K562 (cell line): ENCODE data around the gene BST1. TPM values are rescaled to one million over a fixed set of nuclear protein-coding genes. Genes with fewer than 3 reads are reported as not detected.

ENCODE experiments used
- CBX5 ChIP-seq: IDR thresholded peaks from 2 replicates; pipeline ENCODE4 v1.6.1; 2014; ENCODE audit warnings: low read depth, borderline replicate concordance
- CCAR2 ChIP-seq: fragments of 200-400 bp; formaldehyde crosslinking; IDR thresholded peaks from 2 replicates; pipeline ENCODE4 v1.6.1; 2017; ENCODE audit warnings: mild to moderate bottlenecking, low read depth, low read length
- CHD4 ChIP-seq: fragments of 200-600 bp; sonication (generic); IDR thresholded peaks from 3 replicates; pipeline ENCODE4 v1.6.1; 2012; ENCODE audit warnings: low read depth, mild to moderate bottlenecking, mixed read lengths, low read length, inconsistent platforms; ENCODE audit not compliant: insufficient read depth, insufficient replicate concordance, poor library complexity, severe bottlenecking
- ETV6 ChIP-seq, 3 experiments: fragments of 150-350 bp in 1 of 3; sonication (generic) in 1 of 3; formaldehyde crosslinking in 1 of 3; IDR thresholded peaks; 2 replicates each; pipeline versions ENCODE4 v1.6.1 to v1.8.0; 2014 to 2022; ENCODE audit warnings: borderline replicate concordance in 2 of 3, low read depth in 2 of 3, antibody characterized with exemption in 1 of 3, low read length in 1 of 3, mild to moderate bottlenecking in 1 of 3, missing genetic modification reagents in 1 of 3
- KAT7 ChIP-seq: sonication (generic); formaldehyde crosslinking; IDR thresholded peaks from 2 replicates; pipeline ENCODE4 v1.8.0; 2022; ENCODE audit warnings: missing genetic modification reagents, mild to moderate bottlenecking, borderline replicate concordance
- MAX ChIP-seq: sonication (generic); formaldehyde crosslinking; IDR thresholded peaks from 2 replicates; pipeline ENCODE4 v1.9.0; 2022; ENCODE audit warnings: mild to moderate bottlenecking, missing genetic modification reagents
- MYBL2 ChIP-seq, 2 experiments: fragments of 450-650 bp in 1 of 2; sonication (generic) in 1 of 2; formaldehyde crosslinking in 1 of 2; IDR thresholded peaks; 2 replicates each; pipeline versions ENCODE4 v1.6.1 to v1.8.1; 2017 to 2022; ENCODE audit warnings: borderline replicate concordance in 1 of 2, inconsistent platforms in 1 of 2, low read depth in 1 of 2, mild to moderate bottlenecking in 1 of 2, missing genetic modification reagents in 1 of 2, moderate library complexity in 1 of 2
- NFATC3 ChIP-seq: fragments of 450-650 bp; IDR thresholded peaks from 2 replicates; pipeline ENCODE4 v1.6.1; 2017; ENCODE audit warnings: mild to moderate bottlenecking
- POLR3G ChIP-seq: IDR thresholded peaks from 2 replicates; pipeline ENCODE4 v1.6.1; 2011; ENCODE audit not compliant: insufficient read length, insufficient replicate concordance; ENCODE audit errors: extremely low read depth
- TGIF2 ChIP-seq: sonication (generic); formaldehyde crosslinking; IDR thresholded peaks from 2 replicates; pipeline ENCODE4 v1.8.1; 2022; ENCODE audit warnings: mild to moderate bottlenecking, missing genetic modification reagents, moderate library complexity
- ZMIZ1 ChIP-seq, 2 experiments: fragments of 150-350 bp in 1 of 2; IDR thresholded peaks; 2 replicates each; pipeline ENCODE4 v1.6.1; 2012 to 2016; ENCODE audit warnings: low read depth in 2 of 2, low read length in 2 of 2, mild to moderate bottlenecking in 1 of 2, moderate library complexity in 1 of 2
- ZNF253 ChIP-seq: fragments of 250-450 bp; sonication (Bioruptor Pico); conservative IDR thresholded peaks from 2 replicates; pipeline ENCODE4 v1.6.1; 2021; ENCODE audit warnings: mild to moderate bottlenecking
- ZNF282 ChIP-seq: sonication (generic); formaldehyde crosslinking; IDR thresholded peaks from 2 replicates; pipeline ENCODE4 v1.8.1; 2023; ENCODE audit warnings: missing genetic modification reagents
- ZNF644 ChIP-seq: fragments of 200-800 bp; sonication (Bioruptor generic); IDR thresholded peaks from 2 replicates; pipeline ENCODE4 v1.6.1; 2016; ENCODE audit warnings: low read depth, missing genetic modification characterization, missing compliant biosample characterization
- polyA plus RNA-seq, 8 experiments: library from polyadenylated mRNA; depleted of rRNA in 4 of 8; stranded (reverse) in 5 of 8; unstranded in 3 of 8; fragments of >200 nt; fragmentation: Nextera tagmentation in 2 of 8; fragmentation: Illumina TruSeq in 1 of 8; extraction: Ambion mirVana in 2 of 8; extraction: Trizol in 1 of 8; gene quantifications; 2 replicates each; pipeline versions ENCODE4 v1.2.1 to v1.2.3, GENCODE V29; 2011 to 2014; ENCODE audit warnings: inconsistent platforms in 1 of 8, missing spikeins in 1 of 8
- total RNA-seq, 7 experiments: library from RNA; depleted of rRNA in 6 of 7; stranded (reverse); fragments of >200 nt in 6 of 7; fragmentation: Illumina TruSeq in 2 of 7; extraction: Trizol in 2 of 7; gene quantifications; 2 replicates each; pipeline versions ENCODE4 v1.2.1 to v1.2.3, GENCODE V29; 2011 to 2021; ENCODE audit warnings: low replicate concordance in 1 of 7
- TF ChIP-seq, protein P1 (sequence below), 2 experiments: fragments of 450-650 bp in 1 of 2; sonication (generic) in 1 of 2; formaldehyde crosslinking in 1 of 2; IDR thresholded peaks in 1 of 2; conservative IDR thresholded peaks in 1 of 2; 2 replicates each; pipeline versions ENCODE4 v1.6.1 to v1.8.1; 2016 to 2023; ENCODE audit warnings: mild to moderate bottlenecking in 2 of 2, moderate library complexity in 2 of 2, inconsistent platforms in 1 of 2, missing genetic modification reagents in 1 of 2
- TF ChIP-seq, protein P2 (sequence below): sonication (generic); formaldehyde crosslinking; IDR thresholded peaks from 2 replicates; pipeline ENCODE4 v1.8.0; 2022; ENCODE audit warnings: missing genetic modification reagents, mild to moderate bottlenecking, moderate library complexity, borderline replicate concordance

Gene BST1
- total and polyA plus RNA-seq, 9 of the 15 experiments (the other 6 are each of a cell fraction or from before 2014, with no cell fraction given), result 0.04 to 0.38 (median 0.07) TPM; not detected in 6

DNA sequence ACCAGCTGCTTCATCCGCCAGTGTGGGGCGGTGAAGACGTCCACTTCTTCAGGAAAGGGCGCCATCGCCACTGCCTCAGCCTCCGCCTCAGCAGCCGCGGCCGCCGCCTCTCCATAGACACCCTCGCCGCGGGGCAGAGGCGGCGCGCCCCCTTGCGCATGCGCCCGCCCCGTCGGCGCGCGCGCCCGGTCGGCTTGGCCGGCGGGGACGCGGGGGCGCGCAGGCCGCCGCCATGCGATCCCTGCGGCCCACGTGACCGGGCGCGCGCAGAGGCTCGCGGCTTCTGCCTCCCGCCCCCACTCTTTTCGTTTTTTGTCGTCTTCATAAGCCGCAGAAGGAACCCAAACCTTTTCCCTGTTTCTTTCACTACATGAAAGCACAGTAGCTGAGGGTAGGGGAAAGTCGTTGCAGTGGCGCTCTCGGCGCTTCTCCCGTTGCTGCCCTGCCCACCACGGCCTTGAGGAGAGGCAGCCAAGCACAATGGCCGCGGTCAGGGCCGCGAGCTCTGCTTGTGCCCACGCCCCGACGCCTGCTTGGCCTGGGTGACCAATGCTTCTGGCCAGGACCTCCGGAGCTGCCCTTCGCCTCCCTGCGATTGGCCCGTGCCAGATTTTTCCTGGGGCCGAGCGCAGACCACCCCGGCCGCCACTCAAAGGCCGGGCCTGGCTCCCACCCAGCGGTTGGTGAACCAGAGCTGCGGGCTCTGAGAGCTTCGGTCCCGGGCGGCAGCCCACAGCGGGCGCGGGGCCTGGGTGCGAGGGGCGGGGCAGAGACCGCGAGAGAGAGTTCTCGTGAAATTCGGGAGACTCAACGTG is 47.4 kb upstream of the BST1 start, which contains the start of gene FBXL5 (continued):
- TF ChIP-seq MYBL2 (IDR thresholded peaks at IDR 0.05; ENCODE audit: low read depth), result no peak
- TF ChIP-seq MYBL2 (CRISPR knock-in tag; IDR thresholded peaks at IDR 0.05; ENCODE audit: borderline replicate concordance), result no peak
- TF ChIP-seq ZNF644, result peak; percentile 84; the same call in 1 of the 2 replicates
- TF ChIP-seq CCAR2, result no peak
- TF ChIP-seq ETV6 (IDR thresholded peaks at IDR 0.05; ENCODE audit: borderline replicate concordance in 1 of 2, low read depth in 2 of 2, low read length in 1 of 2), result no peak
- TF ChIP-seq ETV6 (CRISPR knock-in tag; IDR thresholded peaks at IDR 0.05; ENCODE audit: borderline replicate concordance), result no peak
- no peak for TF ChIP-seq NFATC3
- TF ChIP-seq MAX (CRISPR knock-in tag), result peak; percentile 82; the same call in 1 of the 2 replicates
- no peak for TF ChIP-seq ZNF282 (CRISPR knock-in tag)
- no peak for TF ChIP-seq ZNF253 (CRISPR knock-in tag)
- no peak for TF ChIP-seq TGIF2 (CRISPR knock-in tag)
- TF ChIP-seq, protein P1, sequence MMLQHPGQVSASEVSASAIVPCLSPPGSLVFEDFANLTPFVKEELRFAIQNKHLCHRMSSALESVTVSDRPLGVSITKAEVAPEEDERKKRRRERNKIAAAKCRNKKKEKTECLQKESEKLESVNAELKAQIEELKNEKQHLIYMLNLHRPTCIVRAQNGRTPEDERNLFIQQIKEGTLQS (IDR thresholded peaks at IDR 0.05), result no peak
- TF ChIP-seq, protein P1 (CRISPR knock-in tag; conservative IDR thresholded peaks at IDR 0.05), result no peak
- TF ChIP-seq POLR3G, result no peak
- no peak for TF ChIP-seq ZMIZ1 (IDR thresholded peaks at IDR 0.05; ENCODE audit: low read depth in 2 of 2, low read length in 2 of 2)
- no peak for TF ChIP-seq CBX5
- no peak for TF ChIP-seq CHD4
- TF ChIP-seq, protein P2, sequence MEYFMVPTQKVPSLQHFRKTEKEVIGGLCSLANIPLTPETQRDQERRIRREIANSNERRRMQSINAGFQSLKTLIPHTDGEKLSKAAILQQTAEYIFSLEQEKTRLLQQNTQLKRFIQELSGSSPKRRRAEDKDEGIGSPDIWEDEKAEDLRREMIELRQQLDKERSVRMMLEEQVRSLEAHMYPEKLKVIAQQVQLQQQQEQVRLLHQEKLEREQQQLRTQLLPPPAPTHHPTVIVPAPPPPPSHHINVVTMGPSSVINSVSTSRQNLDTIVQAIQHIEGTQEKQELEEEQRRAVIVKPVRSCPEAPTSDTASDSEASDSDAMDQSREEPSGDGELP (CRISPR knock-in tag), result peak; percentile 66
- peak; percentile 86 for TF ChIP-seq KAT7
